ENCODE measurements around the gene E2F4. TPM values are rescaled to one million over a fixed set of nuclear protein-coding genes. Genes with fewer than 3 reads are reported as not detected.

E2F4 gene
- total and polyA plus RNA-seq, 9 of the 15 experiments (the other 6 are each of a cell fraction or from before 2014, with no cell fraction given): 9.7 to 139 (median 106) TPM

DNA sequence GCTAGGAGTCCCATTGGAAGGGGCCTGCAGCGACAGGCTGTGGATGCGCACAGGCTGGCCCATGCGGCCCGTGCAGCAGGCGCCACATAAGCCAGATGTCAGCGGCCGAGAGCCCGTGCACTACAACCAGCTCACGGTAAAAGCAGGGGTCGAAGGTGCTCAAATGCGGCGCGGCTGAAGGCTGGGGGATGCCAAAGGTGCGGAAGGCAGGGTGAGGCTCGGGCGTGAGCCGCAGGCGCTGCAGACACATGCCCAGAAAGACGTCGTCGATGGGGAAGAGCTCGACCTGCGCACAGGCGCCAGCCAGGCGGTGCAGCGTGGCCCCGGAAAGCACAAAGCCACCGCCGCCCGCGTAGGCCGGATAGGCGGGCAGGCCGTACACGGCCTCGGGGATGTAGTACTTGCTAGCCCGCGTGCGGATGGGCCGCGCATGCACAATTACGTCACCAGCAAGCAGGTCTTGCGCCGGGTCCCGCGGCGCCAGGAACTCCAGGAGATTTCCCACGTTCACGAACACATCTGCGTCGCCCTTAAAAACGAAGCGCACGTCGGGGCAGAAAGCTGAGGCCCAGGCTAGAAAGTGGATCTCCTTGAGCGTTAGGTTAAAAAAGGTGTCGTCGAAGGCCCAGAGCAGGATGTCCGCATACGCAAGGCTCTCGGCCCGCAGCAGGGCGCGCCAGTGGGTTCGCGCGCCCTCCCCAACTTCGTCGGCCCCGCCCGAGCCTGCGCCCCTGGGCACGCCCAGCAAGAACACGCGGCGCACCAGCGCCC, 42.5 kb upstream of the E2F4 start:
- H3K9ac ChIP-seq (ENCODE audit: insufficient read depth in 1 of 2, low read depth in 2 of 2, low read length in 2 of 2): no peak overlapping the region
- no peaks in the 10 kb centered on the region for H3K9me1 ChIP-seq (ENCODE audit: control insufficient read depth, insufficient read depth, low read length)
- no peaks in the 10 kb centered on the region for H3K27me3 ChIP-seq (ENCODE audit: control insufficient read depth in 2 of 2, insufficient read depth in 2 of 2, low read length in 2 of 2)
- no peaks in the 10 kb centered on the region for H4K20me1 ChIP-seq (replicated peaks; ENCODE audit: control insufficient read depth, insufficient read depth, low read length)
- H3K79me2 ChIP-seq (ENCODE audit: control insufficient read depth, insufficient read depth, low read length): no peaks in the 10 kb centered on the region
- no TSS peak for BruUV-seq (replicated peaks)
- no peaks in the 10 kb centered on the region for H3K9me3 ChIP-seq (replicated peaks; ENCODE audit: control insufficient read depth, insufficient read depth, low read depth, low read length)
- ATAC-seq (no peak), DNase-seq (ENCODE audit: extremely low read depth in 1 of 4, low spot score in 3 of 4) (no peak), FAIRE-seq (no peak)
- H3K4me2 ChIP-seq (ENCODE audit: insufficient read depth, low read length): no peak overlapping the region
- TF ChIP-seq SUPT5H (IDR thresholded peaks at IDR 0.05) (0 out of 2 replicates have a peak, but pooled peaks have one; percentile 29), POLR2A (conservative IDR thresholded peaks at IDR 0.05) (peak; percentile 52), RBM22 (IDR thresholded peaks at IDR 0.05; ENCODE audit: low read depth, low read length, poor library complexity, severe bottlenecking) (peak; percentile 39), MYC (IDR thresholded peaks at IDR 0.05; ENCODE audit: low read depth, low read length) (no peak), MYC (CRISPR knock-in tag; IDR thresholded peaks at IDR 0.05; ENCODE audit: borderline replicate concordance, low read depth) (no peak), MXI1 (IDR thresholded peaks at IDR 0.05; ENCODE audit: low read depth, low read length) (no peak), MEF2D (tag; conservative IDR thresholded peaks at IDR 0.05; ENCODE audit: low read depth) (no peak)
- TF ChIP-seq, protein P1, sequence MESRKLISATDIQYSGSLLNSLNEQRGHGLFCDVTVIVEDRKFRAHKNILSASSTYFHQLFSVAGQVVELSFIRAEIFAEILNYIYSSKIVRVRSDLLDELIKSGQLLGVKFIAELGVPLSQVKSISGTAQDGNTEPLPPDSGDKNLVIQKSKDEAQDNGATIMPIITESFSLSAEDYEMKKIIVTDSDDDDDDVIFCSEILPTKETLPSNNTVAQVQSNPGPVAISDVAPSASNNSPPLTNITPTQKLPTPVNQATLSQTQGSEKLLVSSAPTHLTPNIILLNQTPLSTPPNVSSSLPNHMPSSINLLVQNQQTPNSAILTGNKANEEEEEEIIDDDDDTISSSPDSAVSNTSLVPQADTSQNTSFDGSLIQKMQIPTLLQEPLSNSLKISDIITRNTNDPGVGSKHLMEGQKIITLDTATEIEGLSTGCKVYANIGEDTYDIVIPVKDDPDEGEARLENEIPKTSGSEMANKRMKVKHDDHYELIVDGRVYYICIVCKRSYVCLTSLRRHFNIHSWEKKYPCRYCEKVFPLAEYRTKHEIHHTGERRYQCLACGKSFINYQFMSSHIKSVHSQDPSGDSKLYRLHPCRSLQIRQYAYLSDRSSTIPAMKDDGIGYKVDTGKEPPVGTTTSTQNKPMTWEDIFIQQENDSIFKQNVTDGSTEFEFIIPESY (CRISPR knock-in tag; IDR thresholded peaks at IDR 0.05): peak; percentile 71
- H2AFZ ChIP-seq (ENCODE audit: low read depth, low read length): no peak overlapping the region
- POLR2A ChIA-PET: interaction anchor here (0.6 to 1.1 kb wide), 2 partner anchors 11 to 130 kb away, joined by 3 read pairs; no protein-coding TSS in a partner anchor
- H3K4me3 ChIP-seq: no peak overlapping the region
- intact Hi-C loops (cut with micrococcal nuclease) (no loop called here), in situ Hi-C loops (cut with MboI) (loop anchor here (25.0 kb wide), 1 partner anchor 187 kb away; the partner anchor contains the start of gene CES3)
- peaks cover 46% of the 10 kb centered on the region; the same call in 2 of the 3 replicates for H3K36me3 ChIP-seq (ENCODE audit: control insufficient read depth, insufficient read depth, low read length)
- H3K27ac ChIP-seq (ENCODE audit: extremely low read depth, low read depth, low read length): no peak overlapping the region
- 95% methylated on average over 40 of the region's 77 CpGs for WGBS (ENCODE audit: insufficient coverage, low coverage, missing lambda C conversion rate)
- H3K4me1 ChIP-seq (replicated peaks in 1 of 2; ENCODE audit: control insufficient read depth in 2 of 2, insufficient read depth in 2 of 2, low read length in 2 of 2): peaks cover 0 to 27% of the 10 kb centered on the region in 2 experiments; a peak in 2 of 5 replicates
- CTCF ChIA-PET (ENCODE audit: low intra/inter-chr PET ratio): no interaction called here
